Measurements from ENCODE around the gene COG5.

COG5 gene

DNA sequence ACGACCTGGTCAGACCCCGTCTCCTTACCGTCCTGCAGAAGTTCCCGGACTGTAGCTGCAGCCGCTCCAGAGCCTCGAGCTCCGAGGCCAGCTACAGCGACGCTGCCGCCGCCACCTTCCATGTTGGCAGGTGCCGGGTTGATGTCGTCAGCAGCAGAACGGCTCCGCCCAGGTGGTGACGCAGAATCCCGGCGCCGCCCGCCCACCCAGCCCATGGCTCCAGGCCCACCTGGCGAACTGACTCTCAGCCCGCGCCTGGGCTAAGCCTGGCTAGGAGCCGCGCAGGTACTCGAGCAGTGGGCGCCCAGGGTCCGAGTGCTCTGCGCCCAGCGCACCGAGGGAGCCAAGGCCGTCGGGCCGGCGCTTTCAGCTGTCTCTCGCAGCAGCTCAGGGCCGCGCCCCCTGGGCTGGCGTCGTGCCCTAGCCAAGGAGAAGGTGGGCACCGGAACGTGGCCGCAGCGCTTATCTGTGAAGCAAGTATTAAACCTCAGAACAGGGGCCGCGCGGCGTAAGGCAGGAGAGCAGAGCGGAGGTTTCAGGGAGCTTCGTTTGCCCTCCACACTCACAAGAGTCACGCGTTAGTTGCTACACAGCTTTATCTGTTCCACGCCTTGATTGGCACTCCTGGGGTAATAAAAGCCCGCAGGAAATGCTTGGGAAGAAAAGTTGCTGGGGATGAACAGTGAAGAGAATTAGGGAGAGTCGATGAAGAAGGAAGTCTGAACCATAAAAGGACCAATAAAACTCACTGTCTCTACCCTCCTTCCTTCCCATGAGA, at the start of gene COG5, which contains the start of gene DUS4L:
TSS of gene COG5 (minus strand) at position 146 of the 778 bp plus-strand sequence. CDS start at position 122, 24 bp downstream.
TSS of gene DUS4L (plus strand) at position 197 of the 778 bp plus-strand sequence. CDS start 3,100 bp downstream, outside the sequence.
- DNase-seq (ENCODE audit: low spot score in 2 of 2), result peak; percentile 62 to 86
- peaks cover 10% of the 10 kb centered on the region for H3K4me1 ChIP-seq
- in situ Hi-C loops (cut with MboI; ENCODE audit: low sequenced_read_pairs), result no loop called here

DNA sequence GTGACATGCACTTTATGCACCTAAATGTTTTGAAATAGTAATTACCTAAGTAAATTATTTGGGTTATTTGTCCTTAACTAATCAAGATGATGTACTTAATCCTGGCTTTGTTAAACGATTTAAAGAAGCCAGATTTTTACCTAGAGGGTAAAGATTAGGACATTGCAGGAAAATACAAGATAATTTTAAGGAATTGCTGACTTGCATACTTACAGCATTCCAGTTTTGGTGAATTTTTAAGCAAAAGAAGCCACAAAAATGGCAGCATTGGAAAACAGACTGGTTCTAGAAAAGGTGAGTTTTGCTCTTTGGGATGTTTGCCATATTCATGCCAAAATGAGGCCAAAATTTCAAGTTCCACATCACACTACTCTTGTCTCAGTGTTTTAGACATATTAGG, 49.7 kb upstream of the COG5 start:
- Histone ChIP-seq H3K36me3 (replicated peaks) (no peaks in the 10 kb centered on the region; the same call in 1 of the 2 replicates), H3K4me1 (no peaks in the 10 kb centered on the region), H3K4me3 (no peak overlapping the region), H3K27me3 (ENCODE audit: low read depth) (no peaks in the 10 kb centered on the region), H3K9me3 (no peaks in the 10 kb centered on the region)
- in situ Hi-C loops (cut with MboI; ENCODE audit: low sequenced_read_pairs), result no loop called here
- no peak for DNase-seq (ENCODE audit: low spot score in 2 of 2)

More for the DNA sequence above, at the start of gene COG5, which contains the start of gene DUS4L:
- peaks cover 5% of the 10 kb centered on the region; the same call in 1 of the 2 replicates for H3K36me3 ChIP-seq (replicated peaks)
- H3K9me3 ChIP-seq, result no peaks in the 10 kb centered on the region
- peak within 1 kb of the TSS; percentile 84 for H3K4me3 ChIP-seq
- no peaks in the 10 kb centered on the region for H3K27me3 ChIP-seq (ENCODE audit: low read depth)

DNA sequence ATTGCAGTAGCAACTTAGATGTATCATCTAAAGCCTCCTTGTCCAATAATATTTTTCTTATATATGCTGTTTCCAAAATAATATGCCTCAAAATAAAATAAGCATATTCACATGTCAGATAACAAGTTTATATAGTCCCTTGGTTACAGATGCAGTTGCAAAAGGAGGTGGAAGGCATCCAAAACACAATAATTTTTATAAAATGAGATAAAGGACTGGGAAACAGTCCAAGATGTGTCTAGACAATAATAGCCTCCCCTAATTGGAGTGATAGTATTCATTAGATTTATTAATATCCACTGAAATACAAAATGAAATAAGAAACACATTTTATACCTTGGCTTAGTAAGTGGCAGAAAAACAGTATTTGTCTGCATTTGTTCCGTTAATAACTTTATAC, 46.6 kb upstream of the COG5 start:
- Histone ChIP-seq H3K9me3 (no peaks in the 10 kb centered on the region), H3K4me1 (no peaks in the 10 kb centered on the region), H3K4me3 (no peak overlapping the region), H3K27me3 (ENCODE audit: low read depth) (no peaks in the 10 kb centered on the region), H3K36me3 (replicated peaks) (no peaks in the 10 kb centered on the region; the same call in 1 of the 2 replicates)
- in situ Hi-C loops (cut with MboI; ENCODE audit: low sequenced_read_pairs), result no loop called here
- no peak for DNase-seq (ENCODE audit: low spot score in 2 of 2)

DNA sequence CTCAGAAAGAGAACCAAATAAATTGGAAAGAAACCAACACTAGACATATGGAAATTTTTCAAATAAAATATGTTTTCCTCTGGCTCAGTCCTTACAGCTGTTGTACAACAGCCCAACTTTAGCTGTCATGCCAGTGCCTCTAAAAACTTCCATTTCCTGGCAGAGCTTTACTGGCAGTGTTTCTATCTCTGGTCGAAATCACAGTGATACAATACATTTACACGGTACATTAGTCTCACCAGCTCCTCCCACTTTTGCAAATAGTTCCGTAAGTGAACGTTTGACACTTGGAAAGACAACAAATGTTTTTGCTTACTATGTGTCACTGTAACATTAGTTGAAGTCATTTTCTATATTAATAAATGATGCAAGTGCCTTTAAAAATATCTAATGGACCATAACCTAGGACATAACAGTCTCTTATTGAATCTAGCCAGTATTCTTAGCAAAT, 46.1 kb upstream of the COG5 start:
- Histone ChIP-seq H3K9me3 (no peaks in the 10 kb centered on the region), H3K27me3 (ENCODE audit: low read depth) (no peaks in the 10 kb centered on the region), H3K4me3 (no peak overlapping the region), H3K36me3 (replicated peaks) (no peaks in the 10 kb centered on the region; the same call in 1 of the 2 replicates), H3K4me1 (no peaks in the 10 kb centered on the region)
- in situ Hi-C loops (cut with MboI; ENCODE audit: low sequenced_read_pairs), result no loop called here
- DNase-seq (ENCODE audit: low spot score in 2 of 2), result no peak

DNA sequence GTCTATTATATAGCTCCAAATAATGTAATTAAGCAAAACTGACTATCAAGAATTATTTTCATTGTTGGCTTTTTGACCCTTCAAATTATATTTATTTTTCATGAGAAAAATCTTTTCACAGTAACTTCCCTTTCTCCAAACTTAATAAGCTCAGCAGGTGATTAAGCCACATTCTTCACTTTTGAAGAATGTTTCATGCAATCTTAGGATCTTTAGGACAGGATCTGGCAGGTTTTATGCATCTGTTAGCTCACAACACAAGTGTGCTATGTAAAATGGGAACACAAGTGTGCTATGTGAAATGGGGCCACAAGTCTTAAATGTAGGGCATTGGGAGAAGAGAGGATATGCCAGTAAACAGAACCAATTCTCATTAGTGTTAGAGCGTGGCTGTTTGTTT, 42.6 kb upstream of the COG5 start:
- Histone ChIP-seq H3K4me3 (no peak overlapping the region), H3K27me3 (ENCODE audit: low read depth) (no peaks in the 10 kb centered on the region), H3K36me3 (replicated peaks) (no peaks in the 10 kb centered on the region; the same call in 1 of the 2 replicates), H3K9me3 (no peaks in the 10 kb centered on the region), H3K4me1 (no peaks in the 10 kb centered on the region)
- in situ Hi-C loops (cut with MboI; ENCODE audit: low sequenced_read_pairs), result no loop called here
- no peak for DNase-seq (ENCODE audit: low spot score in 2 of 2)

DNA sequence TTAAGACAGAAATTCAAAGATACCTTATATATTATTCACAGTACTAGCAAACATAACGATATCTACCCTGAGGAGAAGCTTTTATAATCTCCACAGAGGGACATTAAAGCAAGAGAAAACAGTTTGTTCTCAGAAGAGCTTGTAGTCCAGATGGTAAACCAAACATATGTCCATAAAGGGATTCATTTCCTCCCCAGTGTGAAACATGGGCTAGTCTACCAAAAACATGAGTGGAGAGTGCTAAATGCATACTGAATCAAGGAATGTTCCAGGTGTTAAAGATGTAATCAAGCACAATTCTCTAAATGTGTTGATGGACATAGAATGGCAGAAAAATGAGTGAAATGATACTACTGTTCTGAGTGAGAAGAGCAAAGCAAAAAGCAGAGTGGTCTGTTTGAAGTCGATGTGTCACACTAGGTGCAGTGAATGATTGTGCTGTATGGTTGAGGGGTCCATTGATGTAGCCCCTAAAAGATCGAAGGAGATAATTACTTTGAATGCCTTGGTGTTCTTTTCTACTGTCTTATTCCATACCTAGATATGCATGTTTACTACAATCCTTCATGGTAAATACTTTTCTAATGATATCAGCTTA, 41.6 kb upstream of the COG5 start:
- Histone ChIP-seq H3K27me3 (ENCODE audit: low read depth) (no peaks in the 10 kb centered on the region), H3K4me1 (no peaks in the 10 kb centered on the region), H3K9me3 (no peaks in the 10 kb centered on the region), H3K4me3 (no peak overlapping the region), H3K36me3 (replicated peaks) (no peaks in the 10 kb centered on the region; the same call in 1 of the 2 replicates)
- in situ Hi-C loops (cut with MboI; ENCODE audit: low sequenced_read_pairs), result no loop called here
- DNase-seq (ENCODE audit: low spot score in 2 of 2), result no peak

DNA sequence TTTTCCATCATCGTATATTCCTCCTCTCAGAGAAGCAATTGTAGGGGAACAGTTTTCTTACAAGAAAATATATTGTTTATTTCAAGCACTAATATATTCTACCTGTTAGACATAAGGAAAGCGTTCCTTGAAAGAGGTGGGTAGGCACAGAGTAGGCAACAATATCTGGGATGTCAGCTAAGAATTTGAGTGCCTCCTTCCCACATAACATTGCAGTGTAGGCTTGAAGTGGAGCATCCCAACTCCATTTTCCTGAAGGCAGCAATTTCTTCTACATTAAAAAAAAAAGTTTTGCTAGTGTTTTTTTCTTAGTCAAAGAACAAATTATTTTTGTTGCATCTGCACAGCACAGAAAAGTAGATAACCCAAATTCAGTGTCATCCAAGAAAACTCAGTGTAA, 37.1 kb upstream of the COG5 start:
- H3K27me3 ChIP-seq (ENCODE audit: low read depth), result no peaks in the 10 kb centered on the region
- in situ Hi-C loops (cut with MboI; ENCODE audit: low sequenced_read_pairs), result no loop called here
- no peaks in the 10 kb centered on the region for H3K9me3 ChIP-seq
- no peak for DNase-seq (ENCODE audit: low spot score in 2 of 2)
- H3K4me3 ChIP-seq, result no peak overlapping the region
- H3K4me1 ChIP-seq, result peaks cover 8% of the 10 kb centered on the region
- H3K36me3 ChIP-seq (replicated peaks), result no peaks in the 10 kb centered on the region; the same call in none of the 2 replicates

DNA sequence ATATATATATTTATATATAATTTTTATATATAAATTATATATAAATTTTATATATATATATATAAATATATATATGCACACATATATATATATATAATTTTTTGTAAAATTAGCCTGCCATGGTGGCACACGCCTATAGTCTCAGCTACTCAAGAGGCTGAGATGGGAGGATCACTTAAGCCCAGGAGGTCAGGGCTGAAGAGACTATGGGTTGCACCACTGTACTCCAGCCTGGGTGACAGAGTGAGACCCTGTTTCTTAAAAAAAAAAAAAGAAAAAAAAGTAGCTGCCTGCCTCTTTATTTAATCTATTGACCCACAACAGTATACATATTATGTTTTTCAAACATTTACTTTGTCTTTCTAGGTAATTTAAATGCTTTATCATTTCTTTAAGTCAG, 35.5 kb upstream of the COG5 start:
- H3K36me3 ChIP-seq (replicated peaks), result no peaks in the 10 kb centered on the region; the same call in none of the 2 replicates
- no peaks in the 10 kb centered on the region for H3K9me3 ChIP-seq
- H3K4me1 ChIP-seq, result peaks cover 8% of the 10 kb centered on the region
- DNase-seq (ENCODE audit: low spot score in 2 of 2), result no peak
- no peak overlapping the region for H3K4me3 ChIP-seq
- in situ Hi-C loops (cut with MboI; ENCODE audit: low sequenced_read_pairs), result no loop called here
- no peaks in the 10 kb centered on the region for H3K27me3 ChIP-seq (ENCODE audit: low read depth)

DNA sequence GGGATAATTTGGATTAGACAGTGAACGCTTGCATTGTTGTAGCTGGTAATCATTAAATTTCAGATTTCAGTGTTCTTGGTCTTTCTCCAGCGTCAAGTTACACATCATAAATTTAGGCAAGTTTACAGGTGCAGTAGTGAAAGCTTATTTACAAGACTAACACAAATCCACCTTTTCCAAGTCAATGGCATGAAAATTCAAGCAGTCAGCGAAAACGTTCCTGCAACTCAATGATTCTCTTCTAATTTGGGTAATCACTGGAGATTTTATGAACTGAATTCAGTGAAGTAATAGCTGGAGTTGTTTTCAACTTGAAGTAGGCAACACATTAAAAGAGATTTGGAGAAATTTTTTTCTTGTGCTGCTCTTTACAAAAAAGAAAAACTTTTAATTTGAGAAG, 34.2 kb upstream of the COG5 start:
- in situ Hi-C loops (cut with MboI; ENCODE audit: low sequenced_read_pairs), result no loop called here
- no peak overlapping the region for H3K4me3 ChIP-seq
- H3K9me3 ChIP-seq, result no peaks in the 10 kb centered on the region
- H3K36me3 ChIP-seq (replicated peaks), result no peaks in the 10 kb centered on the region; the same call in none of the 2 replicates
- DNase-seq (ENCODE audit: low spot score in 2 of 2), result no peak
- no peaks in the 10 kb centered on the region for H3K27me3 ChIP-seq (ENCODE audit: low read depth)
- H3K4me1 ChIP-seq, result peaks cover 8% of the 10 kb centered on the region

DNA sequence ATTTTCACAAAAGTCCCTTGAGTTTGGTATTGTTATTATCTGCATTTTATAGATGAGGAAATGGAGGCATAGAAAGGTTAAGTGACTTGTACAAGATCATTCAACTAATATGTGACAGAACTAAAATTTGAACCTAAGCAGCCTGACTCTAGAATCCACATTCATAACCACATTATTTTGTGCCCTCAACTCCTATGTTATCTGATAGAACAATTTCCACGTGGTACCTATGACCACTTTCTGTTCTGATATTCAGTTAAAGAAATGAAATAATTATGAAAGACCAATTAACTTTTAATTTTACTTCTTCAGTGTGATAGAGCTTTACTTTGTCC, 33.8 kb upstream of the COG5 start:
- Histone ChIP-seq H3K27me3 (ENCODE audit: low read depth) (no peaks in the 10 kb centered on the region), H3K36me3 (replicated peaks) (no peaks in the 10 kb centered on the region; the same call in none of the 2 replicates), H3K4me3 (no peak overlapping the region), H3K4me1 (peaks cover 8% of the 10 kb centered on the region), H3K9me3 (no peaks in the 10 kb centered on the region)
- no peak for DNase-seq (ENCODE audit: low spot score in 2 of 2)
- in situ Hi-C loops (cut with MboI; ENCODE audit: low sequenced_read_pairs), result no loop called here

DNA sequence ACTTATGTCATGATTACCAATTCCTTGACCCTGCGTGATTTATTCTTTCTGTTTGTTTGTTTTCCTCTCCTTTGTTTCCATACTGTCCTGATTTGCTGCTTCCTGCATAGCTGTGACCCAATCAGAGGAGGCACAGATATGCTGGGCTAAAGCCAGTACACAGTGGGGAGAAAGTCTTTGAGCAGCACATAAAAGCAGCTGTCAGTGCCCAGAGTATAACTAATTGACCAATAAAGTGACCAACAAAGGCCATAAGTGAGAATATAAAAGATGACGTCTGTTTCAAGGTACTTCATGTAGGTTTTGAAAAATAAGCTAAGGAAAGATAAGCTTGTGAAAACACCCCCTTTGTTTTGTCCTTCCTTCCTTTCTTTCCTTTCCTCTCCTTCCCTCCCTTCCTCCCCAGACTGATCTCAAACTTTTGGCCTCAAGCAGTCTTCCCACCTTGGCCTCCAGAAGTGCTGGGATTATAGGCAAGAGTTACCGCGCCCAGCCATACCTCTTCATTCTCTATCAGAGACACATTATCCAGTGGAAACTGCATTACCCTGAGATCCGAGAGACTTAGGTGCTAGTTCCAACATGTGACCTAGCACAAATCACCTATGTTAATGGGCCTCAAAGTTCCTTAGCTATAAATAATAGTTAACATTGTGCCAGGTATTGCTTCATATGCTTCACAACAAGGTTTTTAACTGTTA, 33.3 kb upstream of the COG5 start:
- no peaks in the 10 kb centered on the region; the same call in none of the 2 replicates for H3K36me3 ChIP-seq (replicated peaks)
- peaks cover 8% of the 10 kb centered on the region for H3K4me1 ChIP-seq
- no peak overlapping the region for H3K4me3 ChIP-seq
- in situ Hi-C loops (cut with MboI; ENCODE audit: low sequenced_read_pairs), result no loop called here
- peak; percentile 26 to 47 for DNase-seq (ENCODE audit: low spot score in 2 of 2)
- H3K9me3 ChIP-seq, result no peaks in the 10 kb centered on the region
- no peaks in the 10 kb centered on the region for H3K27me3 ChIP-seq (ENCODE audit: low read depth)

DNA sequence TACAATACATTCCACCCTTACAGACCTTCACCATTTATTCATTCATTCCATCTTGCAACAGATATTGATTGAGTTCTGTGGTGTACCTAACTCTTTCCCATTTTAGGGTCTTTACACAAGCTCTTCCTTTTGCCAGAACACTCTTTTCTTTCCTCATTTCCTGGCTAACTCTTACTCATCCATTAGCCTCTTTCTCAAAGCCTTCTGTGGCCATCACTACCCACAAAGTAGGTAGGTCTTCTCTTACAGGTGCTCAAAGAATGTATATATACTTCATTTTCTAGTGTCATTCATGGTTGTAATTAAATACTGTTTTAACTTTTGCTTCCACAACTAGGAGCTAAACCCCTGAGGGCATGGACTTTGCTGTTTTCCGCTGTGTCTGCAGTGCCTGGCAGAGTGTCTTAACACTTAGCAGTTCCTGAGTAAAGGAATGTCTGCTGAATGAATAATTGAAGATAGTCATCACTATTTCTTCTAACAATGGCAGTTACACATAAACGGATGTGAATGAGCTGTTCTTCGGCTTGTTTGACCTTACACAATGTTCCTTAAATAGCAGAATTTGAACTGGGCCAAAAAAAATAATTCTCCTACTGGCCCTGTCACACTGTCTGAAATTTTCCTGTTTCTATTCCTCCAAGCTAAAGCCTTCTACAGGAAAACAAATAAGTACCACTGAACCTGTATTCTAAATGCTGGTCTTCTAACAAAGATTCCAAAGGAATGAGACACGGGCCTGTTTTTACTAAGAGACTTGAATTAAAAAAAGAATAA, 31.4 kb upstream of the COG5 start:
- no peak overlapping the region for H3K4me3 ChIP-seq

DNA sequence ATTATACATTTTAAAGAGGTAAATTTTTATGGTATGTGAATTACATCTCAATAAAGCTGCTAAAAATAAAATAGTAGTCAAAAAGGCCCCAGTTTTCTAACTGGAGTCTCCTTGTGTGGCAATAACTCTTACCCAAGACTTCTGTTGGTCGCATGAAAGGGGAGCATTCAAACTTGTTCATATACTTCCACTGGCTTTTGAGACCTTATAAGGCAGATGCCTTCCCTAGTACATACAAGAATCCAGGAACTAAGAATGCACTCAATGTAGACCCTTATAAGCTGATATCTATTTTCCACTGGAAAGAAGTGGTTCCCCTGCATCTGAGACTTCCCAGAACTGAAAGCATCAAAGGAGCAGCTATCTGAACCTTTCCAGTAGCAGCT, 29.3 kb upstream of the COG5 start:
- H3K4me1 ChIP-seq, result peaks cover 8% of the 10 kb centered on the region
- H3K27me3 ChIP-seq (ENCODE audit: low read depth), result no peaks in the 10 kb centered on the region
- H3K9me3 ChIP-seq, result no peaks in the 10 kb centered on the region
- in situ Hi-C loops (cut with MboI; ENCODE audit: low sequenced_read_pairs), result no loop called here
- no peaks in the 10 kb centered on the region; the same call in 1 of the 2 replicates for H3K36me3 ChIP-seq (replicated peaks)
- no peak overlapping the region for H3K4me3 ChIP-seq
- no peak for DNase-seq (ENCODE audit: low spot score in 2 of 2)

More for the DNA sequence above, 31.4 kb upstream of the COG5 start:
- Histone ChIP-seq H3K36me3 (replicated peaks) (no peaks in the 10 kb centered on the region; the same call in 1 of the 2 replicates), H3K9me3 (no peaks in the 10 kb centered on the region), H3K4me1 (peaks cover 8% of the 10 kb centered on the region), H3K27me3 (ENCODE audit: low read depth) (no peaks in the 10 kb centered on the region)
- no peak for DNase-seq (ENCODE audit: low spot score in 2 of 2)
- in situ Hi-C loops (cut with MboI; ENCODE audit: low sequenced_read_pairs), result no loop called here

Measured in HAP-1 (cell line).